ENCODE results near the gene GON7.

GON7 gene

DNA sequence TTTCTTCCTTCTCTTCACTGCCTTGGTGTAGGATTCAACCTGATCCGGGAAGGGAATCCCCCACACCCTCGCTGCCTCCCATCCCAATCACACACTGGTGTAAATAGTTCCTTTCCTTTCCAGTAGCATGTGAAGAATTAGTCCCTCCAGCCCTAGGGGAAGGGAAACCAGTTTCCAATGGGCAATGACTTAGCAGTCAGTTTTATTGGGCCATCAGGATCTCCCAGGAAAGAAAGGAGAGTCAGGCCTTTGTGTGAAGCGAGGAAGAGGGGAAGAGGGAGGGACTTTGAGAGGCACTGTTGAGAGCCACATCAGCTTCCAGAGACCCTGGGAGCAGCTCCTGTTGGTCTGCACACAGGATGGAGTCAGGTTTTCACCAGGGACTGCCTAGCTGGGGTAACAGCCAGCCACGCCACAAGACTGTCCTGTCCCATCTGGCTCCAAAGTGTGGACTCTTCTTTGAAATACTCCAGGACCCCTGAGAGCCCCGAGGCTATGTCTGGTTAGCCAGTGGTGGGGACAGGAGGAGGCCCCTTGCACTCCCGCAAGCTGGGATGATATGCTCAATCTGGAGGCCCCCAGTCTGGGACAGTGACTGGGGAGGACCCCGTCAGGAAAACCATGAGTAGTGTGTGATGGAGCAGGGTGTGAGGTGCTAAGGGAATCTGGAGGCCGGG is 50.0 kb downstream of the GON7 start:
- no peak for DNase-seq

DNA sequence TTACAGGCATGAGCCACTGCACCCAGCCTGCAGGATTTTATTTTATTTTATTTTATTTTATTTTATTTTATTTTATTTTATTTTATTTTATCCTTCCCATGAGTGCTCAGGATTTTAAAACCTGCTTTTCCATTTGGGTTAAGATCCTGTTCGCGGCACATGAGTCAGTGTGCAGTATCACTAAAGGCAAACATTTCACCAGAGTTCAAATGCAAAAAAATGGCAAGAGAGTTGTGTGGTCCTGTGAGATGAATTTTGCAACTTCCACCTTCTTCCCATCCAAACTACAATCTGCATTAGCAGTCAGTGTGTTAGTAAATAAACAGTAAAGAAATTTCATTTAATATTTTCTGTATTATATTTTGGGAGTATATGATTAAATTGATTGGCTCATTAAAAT is 51.2 kb downstream of the GON7 start:
- no peak for DNase-seq

DNA sequence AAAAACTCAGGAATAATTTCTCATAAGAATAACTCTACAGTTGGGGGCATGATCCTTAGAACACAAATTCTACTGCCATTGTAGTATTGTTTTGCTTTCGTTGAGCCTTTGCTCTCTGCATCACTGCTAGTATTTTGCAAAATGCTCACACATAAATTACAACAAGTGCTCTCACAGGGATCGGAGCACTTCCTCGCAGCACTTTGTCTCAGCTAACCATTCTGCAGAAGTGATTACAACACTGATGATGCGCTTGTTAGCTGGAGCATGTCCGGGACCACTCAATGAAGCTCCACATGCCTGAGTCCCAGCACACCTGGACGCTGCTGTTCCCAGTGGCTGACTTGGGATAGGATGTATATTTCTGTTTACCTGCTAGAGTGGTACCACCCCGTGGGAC is 53.7 kb downstream of the GON7 start:
- no peak for DNase-seq

Measured in hematopoietic multipotent progenitor cell treated with erythropoietin and hydrocortisone succinate and interleukin-3 and kit ligand, for 6 days (in vitro differentiated cells).